CD4-positive, alpha-beta T cell treated with Interleukin-10 for 1 hour (primary cell): Measurements from ENCODE around the gene PCBP2.
A peak's percentile ranks its signal among the peaks of the same experiment; 100 is the strongest.
"Not testable (repeated sequence)": the region's sequence is repeated elsewhere in the genome, so short reads cannot be mapped to it uniquely, and the experiment has no call there.

Source experiments
- DNase-seq: peaks from one replicate; pipeline ENCODE4 v3.0.0-alpha.2; 2020

PCBP2 gene

GRCh38 chr12:53451661-53452158, at the start of gene PCBP2:
TSS of gene PCBP2 (plus strand) at chr12:53452102. CDS start at chr12:53454801, 2,699 bp downstream.
- peak; percentile 99 for DNase-seq

GRCh38 chr12:53402351-53402750, 49.6 kb upstream of the PCBP2 start:
- DNase-seq: not testable (repeated sequence)

GRCh38 chr12:53402871-53403270, 49.0 kb upstream of the PCBP2 start:
- no peak for DNase-seq

- no peak for DNase-seq
These were observed 41.0 kb upstream of the PCBP2 start for GRCh38 chr12:53410951-53411350.

DNA sequence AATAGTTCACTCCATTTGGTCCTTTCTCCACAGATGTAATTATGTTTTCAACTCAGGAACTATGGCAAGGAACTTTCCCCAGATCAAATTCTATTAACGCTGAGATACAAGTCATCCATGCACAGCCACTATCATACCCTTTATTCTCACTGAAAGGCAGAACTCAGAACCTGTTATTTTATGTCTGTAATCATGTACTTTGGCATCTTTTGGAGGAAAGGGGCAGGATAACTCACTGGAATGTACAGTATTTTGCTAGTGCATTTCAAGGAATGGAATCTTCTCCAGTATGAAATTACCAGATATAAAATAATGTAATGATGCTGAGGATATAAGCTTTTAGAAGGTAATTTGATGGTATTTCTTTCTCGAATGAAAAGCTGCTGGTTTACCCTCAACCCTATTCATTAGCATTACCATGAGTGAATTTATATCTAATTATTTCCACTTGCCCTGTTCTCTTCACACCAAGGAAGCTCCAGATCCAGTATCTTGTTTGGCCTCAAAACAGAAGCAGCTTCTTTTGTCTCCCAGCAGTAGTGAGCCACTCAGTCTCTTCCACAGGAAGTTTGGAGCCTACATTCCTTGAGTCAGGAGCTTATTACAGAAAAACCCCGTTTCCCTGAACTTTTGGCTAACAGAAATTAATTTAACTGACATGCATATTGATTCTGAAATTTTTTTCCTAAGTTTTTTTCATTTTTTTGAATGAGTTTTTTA, 38.3 kb upstream of the PCBP2 start:
- DNase-seq: no peak

DNA sequence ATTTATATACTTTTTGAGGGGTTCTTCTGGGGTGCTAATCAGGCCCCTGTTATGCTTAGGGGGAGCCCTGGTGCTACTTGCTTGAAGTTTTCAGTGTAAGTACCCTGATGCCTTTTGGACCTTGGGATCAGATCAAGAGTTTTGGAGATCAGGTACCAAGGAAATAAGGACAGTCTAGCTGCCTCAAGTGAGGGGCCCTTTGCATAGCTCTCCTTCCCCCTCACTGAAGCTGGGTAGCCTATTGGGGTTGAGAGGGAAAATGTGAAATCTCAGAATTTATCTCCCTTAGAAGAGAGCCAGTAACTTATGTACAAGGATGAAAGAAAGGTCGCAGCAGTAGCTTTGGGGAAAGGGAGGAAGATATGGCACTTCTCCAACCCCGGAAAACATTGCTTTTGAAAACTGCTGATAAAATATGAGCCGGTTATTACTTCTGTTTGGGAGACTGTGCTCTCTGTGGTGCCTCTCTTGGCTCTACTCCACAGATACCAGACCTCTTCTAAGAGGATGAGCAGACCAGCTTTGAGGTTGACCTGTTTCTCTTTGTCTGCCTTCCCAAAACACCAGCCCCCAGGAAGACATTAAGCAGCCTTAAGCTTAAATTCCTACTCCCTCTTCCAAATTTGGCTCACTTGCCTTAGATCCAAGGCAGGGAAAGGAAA, 37.0 kb upstream of the PCBP2 start:
- no peak for DNase-seq

DNA sequence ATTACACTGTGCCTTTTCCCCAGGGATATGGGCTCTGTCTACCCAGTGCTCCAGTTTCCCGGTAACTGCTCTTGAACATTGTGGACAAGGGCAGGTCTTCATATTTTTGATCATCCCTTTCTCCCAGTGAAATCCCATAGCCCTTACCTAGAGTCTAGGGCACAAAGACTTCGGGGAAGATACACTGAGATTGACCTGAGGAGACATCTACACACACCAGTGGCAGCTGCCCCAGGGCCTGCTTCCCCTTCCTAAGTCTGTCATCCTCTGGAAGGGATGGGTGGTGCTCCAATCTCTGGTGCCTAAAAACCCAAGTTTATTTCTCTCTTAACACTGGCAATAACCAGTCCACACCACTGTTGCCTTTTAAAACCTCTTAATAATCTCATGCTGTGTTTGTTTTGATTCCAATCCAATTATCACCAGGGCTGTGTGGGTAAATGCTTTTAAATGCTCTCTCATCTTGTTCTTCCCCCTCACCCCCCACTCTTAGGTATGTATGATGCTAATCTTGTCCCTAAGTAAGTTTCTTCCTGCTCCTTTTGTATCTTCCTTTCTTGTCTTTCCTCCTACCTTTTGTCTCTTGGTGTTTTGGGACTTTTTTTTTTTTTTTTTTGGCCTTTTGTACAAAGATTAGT, 36.0 kb upstream of the PCBP2 start:
- DNase-seq: not testable (repeated sequence)

DNA sequence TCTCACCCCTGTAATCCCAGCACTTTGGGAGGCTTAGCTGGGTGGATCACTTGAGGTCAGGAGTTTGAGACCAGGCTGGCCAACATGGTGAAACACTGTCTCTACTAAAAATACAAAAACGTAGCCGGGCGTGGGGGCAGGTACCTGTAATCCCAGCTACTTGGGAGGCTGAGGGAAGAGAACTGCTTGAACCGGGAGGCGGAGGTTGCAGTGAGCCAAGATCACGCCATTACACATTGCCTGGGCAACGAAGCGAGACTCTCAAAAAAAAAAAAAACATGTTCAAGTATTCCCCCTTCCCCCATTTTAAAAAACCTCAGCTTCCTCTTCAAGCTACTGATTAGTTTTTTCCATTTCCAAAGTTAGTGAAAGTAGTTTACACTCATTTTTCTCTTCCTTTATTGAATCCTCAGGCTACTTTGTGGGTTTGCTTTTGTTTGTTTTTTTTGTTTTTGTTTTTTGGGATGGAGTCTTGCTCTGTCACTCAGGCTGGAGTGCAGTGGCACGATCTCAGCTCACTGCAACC, 34.5 kb upstream of the PCBP2 start:
- DNase-seq: not testable (repeated sequence)

DNA sequence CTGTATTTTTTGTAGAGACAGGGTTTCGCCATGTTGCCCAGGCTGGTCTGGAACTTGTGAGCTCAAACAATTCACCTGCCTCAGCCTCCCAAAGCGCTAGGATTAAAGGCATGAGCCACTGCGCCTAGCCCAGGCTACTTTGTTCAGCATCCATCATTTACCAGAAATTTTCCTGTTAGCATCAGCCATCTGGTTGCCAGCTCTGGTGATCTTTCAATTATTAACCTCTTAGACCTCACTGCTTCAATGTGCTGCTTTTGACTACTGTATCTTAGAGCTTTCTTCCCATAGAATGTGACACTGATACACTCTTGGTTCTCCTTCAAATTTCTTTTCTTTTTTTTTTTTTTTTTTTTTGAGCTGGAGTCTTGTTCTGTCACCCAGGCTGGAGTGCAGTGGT, 33.7 kb upstream of the PCBP2 start:
- DNase-seq: no peak

- DNase-seq: no peak
These were observed 32.1 kb upstream of the PCBP2 start for GRCh38 chr12:53419756-53420155.

DNA sequence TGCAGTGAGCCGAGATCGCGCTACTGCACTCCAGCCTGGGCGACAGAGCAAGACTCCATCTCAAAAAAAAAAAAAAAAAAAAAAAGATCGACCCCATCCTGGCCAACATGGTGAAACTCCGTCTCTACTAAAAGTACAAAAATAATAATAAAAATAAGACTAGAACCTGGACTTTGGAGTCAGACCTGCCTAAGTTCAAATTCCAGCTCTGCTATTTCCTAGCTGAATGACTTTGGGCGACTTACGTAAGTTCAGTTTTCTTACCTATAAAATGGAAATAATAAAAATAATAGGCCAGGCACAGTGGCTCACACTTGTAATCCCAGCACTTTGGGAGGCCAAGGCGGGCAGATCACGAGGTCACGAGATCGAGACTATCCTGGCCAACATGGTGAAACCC, 29.7 kb upstream of the PCBP2 start:
- DNase-seq: not testable (repeated sequence)

- DNase-seq: no peak
These were observed 28.3 kb upstream of the PCBP2 start, which contains the start of gene AMHR2 for GRCh38 chr12:53423597-53423996. TSS of gene AMHR2 (plus strand) at chr12:53423855. CDS start at chr12:53423935, 80 bp downstream.

DNA sequence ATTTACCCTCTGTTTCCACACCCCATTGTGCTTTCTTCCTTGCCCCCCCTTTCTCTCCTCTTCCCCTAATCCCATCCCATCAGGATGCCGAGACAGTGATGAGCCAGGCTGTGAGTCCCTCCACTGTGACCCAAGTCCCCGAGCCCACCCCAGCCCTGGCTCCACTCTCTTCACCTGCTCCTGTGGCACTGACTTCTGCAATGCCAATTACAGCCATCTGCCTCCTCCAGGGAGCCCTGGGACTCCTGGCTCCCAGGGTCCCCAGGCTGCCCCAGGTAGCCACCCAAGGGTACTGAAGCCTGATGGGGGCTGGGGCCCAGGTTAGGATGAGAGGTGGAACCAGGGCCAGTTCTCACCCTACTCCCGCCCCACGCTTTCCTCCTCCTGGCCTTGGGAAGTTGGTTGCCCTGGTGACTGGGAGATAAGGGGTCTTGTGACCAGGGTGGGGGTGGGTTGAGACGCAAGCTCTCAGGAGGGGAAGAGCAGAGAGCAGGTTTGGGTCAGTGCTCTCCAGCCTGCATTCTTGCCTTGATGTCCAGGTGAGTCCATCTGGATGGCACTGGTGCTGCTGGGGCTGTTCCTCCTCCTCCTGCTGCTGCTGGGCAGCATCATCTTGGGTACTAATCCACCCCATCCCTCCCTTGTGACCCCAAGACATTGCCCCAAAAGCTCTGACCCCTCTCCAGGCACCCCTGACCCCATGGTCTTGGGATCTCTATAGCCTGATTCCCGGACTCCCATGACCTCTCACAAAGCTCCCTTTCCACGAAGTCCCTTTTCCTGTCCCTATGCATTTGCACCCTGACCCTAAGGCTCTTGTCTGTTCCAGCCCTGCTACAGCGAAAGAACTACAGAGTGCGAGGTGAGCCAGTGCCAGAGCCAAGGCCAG, 27.0 kb upstream of the PCBP2 start:
- DNase-seq: no peak

DNA sequence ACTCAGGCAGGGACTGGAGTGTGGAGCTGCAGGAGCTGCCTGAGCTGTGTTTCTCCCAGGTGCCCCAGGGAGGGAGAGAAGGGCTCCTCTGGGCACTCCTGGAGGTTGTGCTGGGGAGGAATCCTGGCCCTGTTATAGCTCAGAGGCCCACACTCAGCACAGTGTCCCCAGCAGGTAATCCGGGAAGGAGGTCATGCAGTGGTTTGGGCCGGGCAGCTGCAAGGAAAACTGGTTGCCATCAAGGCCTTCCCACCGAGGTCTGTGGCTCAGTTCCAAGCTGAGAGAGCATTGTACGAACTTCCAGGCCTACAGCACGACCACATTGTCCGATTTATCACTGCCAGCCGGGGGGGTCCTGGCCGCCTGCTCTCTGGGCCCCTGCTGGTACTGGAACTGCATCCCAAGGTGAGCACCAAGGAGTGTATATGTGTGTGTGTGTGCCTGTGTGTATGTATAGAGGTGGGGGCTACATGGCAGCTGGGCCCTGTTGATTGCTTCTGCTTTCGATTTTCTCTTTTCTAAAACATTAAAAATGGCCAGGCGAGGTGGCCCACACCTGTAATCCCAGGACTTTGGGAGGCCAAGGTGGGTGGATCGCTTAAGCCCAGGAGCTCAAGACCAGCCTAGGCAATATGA, 26.3 kb upstream of the PCBP2 start:
- no peak for DNase-seq

DNA sequence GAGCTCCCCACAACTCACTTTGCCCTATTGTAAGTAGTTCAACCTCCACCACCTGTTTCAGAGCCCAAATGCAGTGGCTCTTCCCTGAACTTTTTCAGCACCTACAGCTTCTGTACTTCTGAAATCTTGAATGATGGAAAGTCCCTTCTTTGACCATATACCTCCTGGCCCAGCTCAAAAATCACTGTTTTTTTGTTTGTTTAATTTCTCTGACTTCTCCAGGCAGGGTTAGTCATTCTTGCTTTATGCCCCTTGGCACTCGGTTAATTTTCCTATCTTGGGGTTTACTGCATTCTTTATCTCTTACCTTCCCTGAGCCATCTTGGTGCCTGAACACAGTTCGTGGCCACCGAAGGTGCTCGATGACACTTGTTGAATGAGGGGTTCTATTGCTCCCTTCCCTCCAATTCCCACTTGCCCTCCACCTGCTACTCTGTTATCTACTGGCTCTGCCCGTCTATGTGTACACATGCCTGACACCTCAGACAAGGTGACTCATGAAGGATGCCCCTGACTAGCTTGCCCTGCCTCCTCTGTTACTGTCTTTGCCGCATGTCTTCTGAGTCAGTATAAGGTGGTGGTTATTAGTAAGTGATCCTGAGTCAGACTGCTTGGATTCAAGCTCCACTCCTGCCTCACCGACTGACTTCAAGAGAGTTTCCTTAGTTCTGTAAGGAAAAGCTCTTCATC, 23.9 kb upstream of the PCBP2 start:
- no peak for DNase-seq

GRCh38 chr12:53428741-53429140, 23.2 kb upstream of the PCBP2 start:
- DNase-seq: no peak

GRCh38 chr12:53430116-53430515, 21.8 kb upstream of the PCBP2 start:
- no peak for DNase-seq

GRCh38 chr12:53431187-53431586, 20.7 kb upstream of the PCBP2 start:
- DNase-seq: no peak

GRCh38 chr12:53435326-53435725, 16.6 kb upstream of the PCBP2 start:
- DNase-seq: not testable (repeated sequence)

- DNase-seq: not testable (repeated sequence)
These were observed 12.3 kb upstream of the PCBP2 start for GRCh38 chr12:53439582-53439981.
